Measurements from ENCODE around the gene POLR1H. TPM values are rescaled to one million over a fixed set of nuclear protein-coding genes. Genes with fewer than 3 reads are reported as not detected.
"Not testable (repeated sequence)": the region's sequence is repeated elsewhere in the genome, so short reads cannot be mapped to it uniquely, and the experiment has no call there.

Gene POLR1H, protein sequence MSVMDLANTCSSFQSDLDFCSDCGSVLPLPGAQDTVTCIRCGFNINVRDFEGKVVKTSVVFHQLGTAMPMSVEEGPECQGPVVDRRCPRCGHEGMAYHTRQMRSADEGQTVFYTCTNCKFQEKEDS
- total RNA-seq, result 10 to 100 TPM; 22.8 to 33.8 (median 27.5) TPM

- Histone ChIP-seq H3K4me1 (peaks cover 0 to 18% (median 5%) of the 10 kb centered on the region in 4 donors), H3K27ac (peak within 1 kb of the TSS; percentile 90 to 94 (median 90)), H3K27me3 (no peaks in the 10 kb centered on the region), H3K36me3 (peaks cover 0 to 19% (median 0%) of the 10 kb centered on the region in 3 donors), H3K9me3 (peaks cover 0 to 3% (median 0%) of the 10 kb centered on the region in 4 donors), H3K4me3 (peak within 1 kb of the TSS; percentile 51 to 90 (median 74))
- TF ChIP-seq POLR2A (IDR thresholded peaks at IDR 0.05) (peak; percentile 94 to 97), CTCF (IDR thresholded peaks at IDR 0.05) (peak in 1 of 6 experiments; percentile 23)
- DNase-seq, result peak; percentile 87 to 97 (median 92)
Measured at GRCh38 chr6:30061092-30061857, at the start of gene POLR1H. POLR1H (plus strand) TSS chr6:30061265; CDS start chr6:30061525, 260 bp downstream.

DNA sequence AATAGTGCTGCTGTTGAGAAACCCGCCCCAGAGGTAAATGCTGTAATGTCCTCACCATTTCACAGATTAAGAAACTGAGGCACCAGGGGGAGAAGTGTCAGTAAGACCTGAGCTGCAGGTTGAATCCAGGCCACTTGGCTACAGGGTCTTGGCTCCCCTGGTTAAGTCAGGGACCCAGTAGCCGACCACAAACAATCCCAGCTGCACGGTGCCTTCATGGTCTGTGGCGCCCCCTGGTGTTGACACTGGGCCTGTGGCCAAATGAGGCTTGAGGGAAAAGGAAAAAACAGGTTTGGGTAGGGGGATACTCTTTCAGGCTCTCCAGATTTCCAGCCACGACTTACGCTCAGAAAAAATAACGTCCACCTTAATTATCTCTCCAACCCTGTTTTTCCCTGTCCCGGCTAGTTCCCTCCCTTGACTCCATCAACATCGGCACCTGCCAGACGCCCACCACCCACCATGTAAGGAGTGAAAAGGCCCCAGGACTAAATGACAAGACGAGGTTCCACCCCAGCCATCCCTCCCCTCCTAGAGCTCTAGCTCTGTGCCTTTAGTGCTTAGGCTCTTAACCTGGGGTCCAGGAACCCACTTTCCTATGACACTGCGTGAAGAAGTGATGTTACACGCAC is 47.7 kb upstream of the POLR1H start:
- no peak overlapping the region for H3K27ac ChIP-seq
- TF ChIP-seq CTCF (IDR thresholded peaks at IDR 0.05) (peak in 4 of 6 experiments; percentile 32 to 92 (median 67)), POLR2A (IDR thresholded peaks at IDR 0.05) (no peak)
- H3K4me3 ChIP-seq, result no peak overlapping the region
- no peaks in the 10 kb centered on the region for H3K27me3 ChIP-seq
- no peaks in the 10 kb centered on the region for H3K4me1 ChIP-seq
- DNase-seq, result no peak
- H3K36me3 ChIP-seq, result no peaks in the 10 kb centered on the region
- no peaks in the 10 kb centered on the region for H3K9me3 ChIP-seq

DNA sequence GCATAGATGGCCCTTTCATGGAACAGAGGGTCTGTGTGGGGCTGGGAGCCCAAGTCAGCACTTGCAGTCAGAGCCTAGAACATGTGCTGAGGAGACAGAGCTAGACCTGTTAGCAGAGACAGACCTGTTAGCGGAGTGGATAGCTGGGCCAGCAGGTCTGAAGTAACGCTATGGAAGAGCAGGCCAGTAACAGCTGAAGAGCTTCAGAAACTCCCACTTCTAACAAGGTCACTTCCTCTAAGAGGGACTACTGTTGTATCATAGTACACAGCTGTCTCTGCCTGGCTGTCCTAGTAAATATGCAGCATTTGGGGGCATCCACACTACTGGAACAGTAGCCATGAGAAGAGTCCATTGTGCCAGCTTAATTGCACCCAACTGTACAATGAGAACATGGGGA is 41.2 kb upstream of the POLR1H start:
- no peak for TF ChIP-seq POLR2A (IDR thresholded peaks at IDR 0.05)
- Histone ChIP-seq H3K27me3 (no peaks in the 10 kb centered on the region), H3K4me1 (no peaks in the 10 kb centered on the region), H3K27ac (no peak overlapping the region), H3K36me3 (no peaks in the 10 kb centered on the region), H3K9me3 (no peaks in the 10 kb centered on the region), H3K4me3 (no peak overlapping the region)
- no peak for DNase-seq

DNA sequence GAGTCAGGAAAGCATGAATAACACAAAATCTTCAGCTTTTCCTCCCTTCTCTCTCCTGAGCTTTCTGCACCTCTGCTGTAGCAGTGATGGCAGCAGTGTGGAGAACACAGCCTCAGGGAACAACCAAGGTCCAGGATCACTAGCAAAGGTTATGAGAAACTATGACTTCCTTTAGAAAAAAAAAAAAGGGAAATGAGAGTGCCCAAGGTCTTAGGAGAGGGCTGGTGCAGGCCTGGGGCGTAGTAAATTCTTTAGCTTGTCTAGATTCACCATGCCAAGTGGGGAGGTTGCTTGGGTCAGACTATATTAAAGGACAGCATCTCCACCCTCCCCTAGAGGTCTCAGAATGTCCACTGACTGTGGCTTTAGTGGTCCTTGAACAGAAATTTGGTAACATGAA is 40.4 kb upstream of the POLR1H start:
- H3K9me3 ChIP-seq, result no peaks in the 10 kb centered on the region
- H3K4me3 ChIP-seq, result no peak overlapping the region
- H3K27me3 ChIP-seq, result no peaks in the 10 kb centered on the region
- TF ChIP-seq POLR2A (IDR thresholded peaks at IDR 0.05) (no peak), CTCF (IDR thresholded peaks at IDR 0.05) (no peak)
- no peak overlapping the region for H3K27ac ChIP-seq
- no peaks in the 10 kb centered on the region for H3K4me1 ChIP-seq
- no peaks in the 10 kb centered on the region for H3K36me3 ChIP-seq
- no peak for DNase-seq

- no peak for TF ChIP-seq CTCF (IDR thresholded peaks at IDR 0.05)
- TF ChIP-seq POLR2A (IDR thresholded peaks at IDR 0.05), result no peak
- H3K27me3 ChIP-seq, result no peaks in the 10 kb centered on the region
- no peak overlapping the region for H3K27ac ChIP-seq
- no peaks in the 10 kb centered on the region for H3K9me3 ChIP-seq
- no peak for DNase-seq
- H3K4me3 ChIP-seq, result no peak overlapping the region
- no peaks in the 10 kb centered on the region for H3K36me3 ChIP-seq
- H3K4me1 ChIP-seq, result no peaks in the 10 kb centered on the region
Measured at GRCh38 chr6:30022189-30022588, 38.9 kb upstream of the POLR1H start.

- H3K36me3 ChIP-seq, H3K4me1 ChIP-seq, H3K9me3 ChIP-seq, H3K27ac ChIP-seq, H3K4me3 ChIP-seq, DNase-seq, H3K27me3 ChIP-seq: not testable (repeated sequence)
Measured at GRCh38 chr6:30022712-30023111, 38.4 kb upstream of the POLR1H start.

Measured in Peyer's patch (tissue), 4 donors.